D721Med (cell line): Measurements from ENCODE around the gene CAPN5.

ENCODE experiments used
- DNase-seq: peaks from one replicate; pipeline ENCODE4 v3.0.0; 2011; ENCODE audit warnings: low spot score; ENCODE audit not compliant: insufficient read length
- FAIRE-seq: peaks from 2 replicates; lab custom pipeline; 2011; peaks lifted over from hg19 to GRCh38; lab: Jason Lieb, UNC
- CTCF ChIP-seq: IDR thresholded peaks from 2 replicates; pipeline ENCODE4 v1.5.1; 2012; ENCODE audit warnings: mild to moderate bottlenecking, control low read depth; ENCODE audit not compliant: insufficient read depth; ENCODE audit errors: missing control alignments

CAPN5 gene

DNA sequence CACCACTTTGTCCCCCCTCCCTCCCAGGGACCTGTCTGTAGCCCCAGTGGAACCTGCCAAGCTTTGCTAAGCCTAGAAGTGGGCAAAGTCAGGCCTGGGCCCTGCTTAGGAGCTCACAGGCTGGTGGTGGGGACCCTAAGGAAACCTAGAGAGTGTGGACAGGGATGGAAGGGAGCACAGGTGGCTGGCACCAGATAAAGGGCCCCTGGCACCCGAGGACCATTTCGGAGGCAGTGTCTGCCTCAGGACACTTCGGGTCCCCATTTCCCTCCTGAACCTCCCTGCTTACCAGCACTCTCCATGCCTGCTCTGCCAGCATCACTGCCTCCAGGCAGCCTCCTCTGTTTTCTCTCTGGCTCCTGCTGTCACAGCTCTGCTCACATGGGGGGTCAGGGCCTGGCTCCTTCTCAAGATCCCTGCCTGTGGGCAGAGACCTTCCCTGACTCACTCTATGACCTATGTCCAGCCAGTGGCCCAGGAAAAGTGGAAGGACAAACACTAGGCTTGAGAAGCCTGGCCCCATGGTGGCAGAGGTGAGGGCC, 22.3 kb downstream of the CAPN5 start:
- DNase-seq = no peak

GRCh38 chr11:77090046-77090372, 23.2 kb downstream of the CAPN5 start:
- TF ChIP-seq CTCF = no peak
- FAIRE-seq = no peak
- no peak for DNase-seq

More for the DNA sequence above, 22.3 kb downstream of the CAPN5 start:
- no peak for FAIRE-seq
- no peak for TF ChIP-seq CTCF

DNA sequence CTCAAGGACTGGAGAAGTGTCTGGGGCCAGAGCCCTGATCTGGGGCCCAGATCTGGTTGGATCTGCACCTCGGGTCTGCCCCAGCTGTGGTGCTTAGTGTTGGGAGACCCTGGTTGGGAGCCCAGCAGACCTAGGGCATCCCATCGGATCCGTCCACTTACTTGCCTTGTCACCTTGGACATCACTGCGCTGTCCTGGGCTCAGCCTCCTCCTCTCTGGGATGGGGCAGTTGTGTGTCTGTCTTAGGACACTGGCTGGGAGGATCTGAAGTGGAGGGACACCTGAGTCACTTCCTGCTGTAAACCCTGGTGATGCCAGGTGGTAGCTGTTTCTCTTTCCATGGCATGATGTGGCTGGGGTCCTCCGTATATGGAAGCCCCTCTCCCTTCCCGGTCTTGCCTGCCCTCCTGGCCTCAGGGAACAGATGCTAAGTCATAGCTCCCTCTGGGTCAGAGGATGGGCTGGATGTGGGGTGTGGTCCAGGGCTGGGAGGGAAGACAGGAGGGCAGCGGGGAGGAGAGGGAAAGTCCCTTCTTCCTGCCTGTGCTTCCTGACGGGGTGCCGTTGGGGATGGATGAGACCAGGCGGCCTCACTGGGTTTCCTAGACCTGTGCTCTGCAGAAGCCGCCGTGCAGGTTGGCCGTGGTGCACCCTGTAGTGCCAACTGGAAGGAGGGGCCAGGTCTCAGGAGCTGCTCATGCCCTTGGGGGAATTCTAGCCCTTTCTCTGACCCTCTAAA, 23.8 kb downstream of the CAPN5 start:
- no peak for FAIRE-seq
- no peak for TF ChIP-seq CTCF
- no peak for DNase-seq

GRCh38 chr11:77091146-77091940, 24.6 kb downstream of the CAPN5 start:
- TF ChIP-seq CTCF = peak; percentile 91
- DNase-seq (peak; percentile 90), FAIRE-seq (no peak)

GRCh38 chr11:77092382-77092781, 25.6 kb downstream of the CAPN5 start:
- no peak for TF ChIP-seq CTCF
- no peak for FAIRE-seq
- DNase-seq = no peak

DNA sequence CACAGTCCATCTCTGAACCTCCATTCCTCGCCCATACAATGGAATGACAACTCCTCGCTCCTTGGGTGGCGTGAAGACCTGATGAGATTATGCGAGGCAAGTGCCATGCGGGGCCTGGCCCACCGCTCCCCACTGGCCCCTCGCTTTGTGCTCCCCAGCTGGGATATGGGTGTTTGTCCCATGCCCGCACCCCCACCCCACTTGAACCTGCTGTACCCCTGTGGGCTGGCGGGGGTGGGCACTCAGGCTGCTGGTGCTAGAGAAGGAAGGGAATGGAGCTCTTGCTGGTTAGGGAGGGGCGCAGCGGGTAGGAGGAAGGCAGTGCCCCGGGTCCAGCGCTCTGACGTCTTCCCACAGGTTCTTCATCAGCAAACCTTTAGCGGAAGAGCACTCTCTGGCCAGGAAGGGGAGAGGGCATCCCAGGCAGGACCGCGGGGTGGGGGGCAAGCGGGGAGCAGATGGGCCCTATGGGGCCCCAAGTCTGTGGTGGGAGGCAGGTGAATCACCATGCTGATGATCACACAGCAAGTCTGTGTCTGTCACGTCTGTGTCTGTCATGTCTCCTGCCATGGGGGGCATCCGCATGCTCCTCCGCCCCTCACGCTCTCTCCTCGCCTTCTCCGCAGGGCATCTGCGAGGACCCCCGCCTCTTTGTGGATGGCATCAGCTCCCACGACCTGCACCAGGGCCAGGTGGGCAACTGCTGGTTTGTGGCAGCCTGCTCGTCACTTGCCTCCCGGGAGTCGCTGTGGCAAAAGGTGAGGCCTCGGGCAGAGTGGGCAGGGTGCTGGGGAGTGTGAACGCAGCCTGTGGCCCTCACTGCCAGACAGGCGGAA, 26.5 kb downstream of the CAPN5 start:
- FAIRE-seq = no peak
- no peak for DNase-seq
- TF ChIP-seq CTCF = no peak
